HTR-8/SVneo (cell line): ENCODE data around the gene CDC27.
A peak's percentile ranks its signal among the peaks of the same experiment; 100 is the strongest.
"Not testable (repeated sequence)": the region's sequence is repeated elsewhere in the genome, so short reads cannot be mapped to it uniquely, and the experiment has no call there.

Experiments
- DNase-seq: peaks from one replicate; pipeline ENCODE4 v3.0.0; 2011; ENCODE audit warnings: low spot score, mixed read lengths; ENCODE audit not compliant: insufficient read length
- FAIRE-seq: peaks from 2 replicates; lab custom pipeline; 2011; peaks lifted over from hg19 to GRCh38; lab: Jason Lieb, UNC

CDC27 gene

DNA sequence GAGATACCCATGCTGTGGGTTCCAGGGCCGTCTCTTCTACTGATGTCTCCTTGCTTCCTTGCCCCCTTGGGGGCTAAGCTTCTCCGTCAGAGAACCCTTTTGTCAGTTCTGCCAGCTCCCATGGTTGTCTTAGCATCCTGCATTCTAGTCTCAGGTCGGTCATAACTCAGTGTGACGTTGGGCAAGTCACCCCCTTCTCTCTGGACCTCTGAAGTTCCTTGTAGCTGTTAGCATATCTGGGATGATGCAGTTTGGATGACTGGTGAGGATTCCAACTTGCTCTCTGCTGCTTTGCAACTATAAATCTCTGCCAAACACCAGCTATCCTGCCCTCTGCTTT lies 11.2 kb upstream of the CDC27 start:
- DNase-seq (no peak), FAIRE-seq (no peak)

DNA sequence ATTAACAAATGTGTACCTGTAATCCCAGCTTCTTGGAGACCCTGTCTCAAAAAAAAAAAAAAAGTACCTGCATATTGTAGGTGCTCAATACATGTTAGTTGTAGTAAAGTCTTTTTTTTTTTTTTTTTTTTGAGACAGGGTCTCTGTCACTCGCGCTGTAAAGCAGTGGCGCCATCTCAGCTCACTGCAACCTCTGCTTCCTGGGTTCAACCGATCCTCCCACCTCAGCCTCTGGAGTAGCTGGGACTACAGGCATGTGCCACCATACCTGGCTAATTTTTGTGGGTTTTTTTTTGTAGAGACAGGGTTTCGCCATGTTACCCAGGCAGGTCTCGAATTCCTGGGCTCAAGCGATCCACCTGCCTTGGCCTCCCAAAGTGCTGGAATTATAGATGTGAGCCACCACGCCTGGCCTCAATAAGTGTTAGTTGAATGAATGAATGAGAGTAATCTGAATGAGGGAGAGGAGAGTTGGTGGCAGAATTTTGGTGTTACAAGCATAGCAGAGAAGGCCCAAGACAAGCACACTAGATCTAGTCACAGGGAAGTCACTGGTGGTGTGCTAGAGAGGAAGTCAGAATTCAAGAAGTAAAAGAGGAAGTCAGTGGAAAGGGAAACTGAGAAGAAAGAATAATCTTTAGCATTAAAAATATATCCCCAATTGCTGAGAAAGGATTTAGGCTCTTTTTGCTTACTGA lies 10.7 kb upstream of the CDC27 start:
- DNase-seq: no peak

DNA sequence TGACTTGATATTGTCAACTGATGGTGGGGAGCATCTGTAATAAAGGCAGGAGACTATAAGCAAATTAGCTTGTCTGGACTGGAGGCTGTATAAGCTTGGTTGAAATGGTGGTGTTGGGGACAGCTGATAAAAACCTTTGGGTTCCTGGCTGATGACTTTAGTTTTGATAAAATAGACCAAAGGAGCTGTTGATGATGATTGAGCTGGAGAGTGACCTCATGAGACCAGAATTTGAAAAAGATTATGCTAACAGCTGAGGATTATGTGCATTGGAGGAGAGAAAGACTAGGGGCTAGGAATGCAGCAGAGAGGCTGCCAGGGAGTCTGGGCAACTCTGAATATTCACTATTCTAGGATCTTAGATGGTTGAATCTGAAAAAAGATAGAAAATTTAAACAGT lies 8.7 kb upstream of the CDC27 start:
- DNase-seq (no peak), FAIRE-seq (no peak)

More for the DNA sequence above, 10.7 kb upstream of the CDC27 start:
- no peak for FAIRE-seq

DNA sequence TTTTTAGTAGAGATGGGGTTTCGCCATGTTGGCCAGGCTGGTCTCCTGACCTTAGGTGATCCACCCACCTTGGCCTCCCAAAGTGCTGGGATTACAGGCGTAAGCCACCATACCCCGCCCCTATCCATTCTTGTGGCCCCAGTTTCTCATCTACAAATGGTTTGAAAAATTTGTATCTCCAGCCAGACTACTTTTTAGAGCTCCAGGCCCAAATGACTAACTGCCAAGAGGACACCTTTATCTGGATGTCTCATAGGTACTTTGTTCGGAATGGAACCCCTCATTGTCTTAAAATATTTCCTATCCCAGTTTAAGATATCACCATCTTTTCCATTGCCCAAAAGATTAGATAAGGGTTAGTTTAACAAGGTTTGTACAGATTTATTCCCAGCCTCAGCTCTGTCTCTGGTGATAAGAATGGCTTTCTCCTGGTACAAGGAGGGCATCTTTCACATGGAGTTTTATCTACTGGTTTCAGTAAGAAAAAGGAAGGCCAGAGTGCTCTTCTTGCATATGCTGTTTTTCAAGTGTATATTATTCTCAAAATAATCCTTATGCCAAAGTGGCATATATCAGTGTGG lies 4.9 kb upstream of the CDC27 start:
- DNase-seq (no peak), FAIRE-seq (no peak)

DNA sequence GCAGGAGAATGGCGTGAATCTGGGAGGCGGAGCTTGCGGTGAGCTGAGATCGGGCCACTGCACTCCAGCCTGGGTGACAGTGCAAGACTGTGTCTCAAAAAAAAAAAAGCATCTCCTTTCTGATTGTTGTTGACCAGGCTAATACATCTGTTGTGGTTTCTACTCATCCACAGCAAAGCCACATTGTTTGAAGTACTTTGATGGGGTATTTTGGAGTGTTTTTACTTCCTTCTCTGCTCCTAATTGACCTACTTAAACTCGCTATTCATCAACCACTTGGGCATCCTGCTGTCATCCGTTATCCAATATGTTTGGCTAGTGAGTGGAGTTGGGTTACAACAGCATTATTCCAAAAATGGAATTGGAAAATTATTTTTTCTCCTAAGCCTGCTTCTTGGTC lies 3.5 kb upstream of the CDC27 start:
- DNase-seq: no peak
- no peak for FAIRE-seq

DNA sequence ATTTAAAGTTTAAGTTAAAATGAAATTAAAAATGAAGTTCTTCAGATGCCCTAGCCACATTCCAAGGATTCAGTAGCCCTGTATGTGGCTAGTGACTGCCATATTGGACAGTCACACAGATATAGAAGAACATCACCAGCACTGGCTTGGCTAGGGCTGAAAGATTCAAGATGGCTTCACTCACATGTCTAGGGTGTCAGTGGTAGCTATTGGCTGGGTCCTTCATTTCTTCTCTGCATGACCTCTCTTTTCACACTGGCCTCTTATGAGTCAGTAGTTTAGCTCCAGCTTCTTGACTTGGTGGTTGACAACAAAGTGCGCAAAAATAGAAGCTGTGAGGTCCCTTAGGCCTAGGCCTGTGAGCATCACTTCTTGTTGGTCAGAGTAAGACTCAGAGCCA lies 1.7 kb upstream of the CDC27 start:
- DNase-seq (no peak), FAIRE-seq (no peak)

DNA sequence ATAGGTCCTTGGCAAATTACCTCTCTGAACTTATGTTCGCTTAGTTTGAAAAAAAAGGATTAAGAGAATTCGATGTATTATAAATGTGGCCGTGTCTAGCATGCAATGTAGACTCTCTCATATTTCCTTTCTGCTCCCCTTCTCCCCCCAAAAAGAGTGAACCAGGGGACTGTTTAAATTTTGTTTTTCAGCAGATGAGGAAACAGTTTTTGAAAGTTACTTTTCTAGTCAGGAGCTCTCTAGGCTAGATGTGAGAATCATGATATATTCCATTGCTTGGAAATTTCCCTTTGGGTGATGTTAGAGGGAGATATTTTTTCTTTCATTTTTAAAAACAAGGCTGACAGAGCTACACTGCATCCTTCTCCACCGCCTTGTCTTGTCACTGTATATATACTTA lies 1.1 kb upstream of the CDC27 start:
- DNase-seq: no peak
- FAIRE-seq: no peak

DNA sequence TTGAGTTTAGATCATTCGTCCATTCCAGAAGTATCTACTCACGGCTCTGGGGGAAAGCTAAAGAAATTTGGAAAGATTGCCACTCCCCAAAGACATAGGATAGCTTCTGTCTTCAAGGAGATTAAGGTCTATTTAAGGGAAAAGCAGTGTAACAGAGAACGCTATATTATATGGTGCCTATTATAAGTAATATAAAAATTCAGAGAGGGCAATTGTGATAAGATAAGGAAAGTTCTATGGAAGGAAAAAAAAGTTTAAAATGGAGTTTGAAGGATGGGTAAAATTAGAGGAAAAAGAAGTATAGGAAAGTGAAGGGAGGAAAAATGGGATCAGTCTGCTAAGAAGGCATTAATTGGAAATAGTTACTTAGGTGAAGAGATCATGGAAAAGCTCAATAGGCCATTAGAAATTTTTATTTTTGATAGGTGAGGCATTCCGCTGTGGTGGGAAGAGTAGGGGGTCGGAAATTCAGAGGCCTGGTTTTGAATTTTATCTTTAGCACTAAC lies 690 bp upstream of the CDC27 start:
- DNase-seq (no peak), FAIRE-seq (no peak)

DNA sequence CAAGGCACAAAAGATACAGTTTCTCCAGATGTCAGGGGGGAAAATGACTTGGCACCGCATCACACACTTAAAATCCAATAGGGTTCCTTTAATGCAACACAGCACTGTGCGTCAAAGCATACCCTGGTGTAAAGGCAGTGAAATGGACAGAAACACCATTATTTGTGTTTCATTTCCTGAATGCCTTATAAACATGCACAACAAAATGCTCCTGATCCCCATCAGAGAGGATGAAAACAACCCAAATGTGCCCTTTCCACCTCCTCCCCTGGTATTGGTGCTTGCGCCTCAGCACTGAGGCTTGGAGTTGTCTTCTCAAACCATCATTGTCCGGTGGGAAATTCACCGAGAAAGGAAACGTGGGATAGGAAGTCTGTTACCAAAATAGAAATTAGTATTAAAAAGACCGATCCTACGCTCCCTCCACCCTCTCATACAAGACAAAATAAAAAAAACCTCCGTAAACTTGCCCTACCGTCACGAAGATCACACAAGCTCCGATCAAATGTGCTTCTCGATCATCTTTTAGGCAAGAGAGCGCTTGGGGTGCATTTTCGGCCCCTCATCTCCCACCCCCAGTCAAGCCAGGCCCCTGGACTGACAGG lies 722 bp downstream of the CDC27 start:
- DNase-seq: no peak
- FAIRE-seq: no peak

DNA sequence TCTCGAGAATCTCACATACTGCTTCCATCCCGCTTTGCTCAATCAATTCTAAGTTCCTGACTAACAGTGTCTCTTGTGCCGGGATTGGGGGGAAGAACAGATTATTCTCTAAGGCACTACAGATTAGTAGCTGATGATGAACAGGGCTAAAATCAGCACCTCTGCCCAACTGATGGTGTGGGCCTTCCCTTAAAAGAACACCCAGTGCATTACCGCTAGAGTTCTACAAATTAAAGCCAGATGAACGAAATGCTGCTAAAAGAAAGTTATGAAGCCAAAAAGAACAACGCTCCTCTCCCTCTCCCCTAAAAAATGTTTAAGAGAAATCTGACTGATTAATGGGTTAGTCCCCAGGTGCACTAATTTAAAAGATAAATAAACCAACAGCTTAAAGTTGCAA lies 4.4 kb downstream of the CDC27 start:
- DNase-seq (no peak), FAIRE-seq (no peak)

DNA sequence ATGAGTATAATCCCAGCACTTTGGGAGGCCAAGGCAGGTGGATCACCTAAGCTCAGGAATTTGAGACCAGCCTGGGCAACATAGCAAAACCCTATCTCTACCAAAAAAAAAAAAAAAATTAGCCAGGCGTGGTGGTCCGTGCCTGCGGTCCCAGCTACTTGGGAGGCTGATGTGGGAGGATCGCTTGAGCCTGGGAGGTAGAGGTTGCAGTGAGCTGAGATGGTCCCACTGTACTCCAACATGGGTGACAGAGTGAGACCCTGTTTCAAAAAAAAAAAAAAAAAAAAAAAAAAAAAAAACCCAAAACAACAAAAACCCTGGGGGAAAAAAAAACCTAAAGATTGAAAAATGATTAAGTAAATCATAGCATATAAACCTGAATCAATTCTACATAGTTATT lies 8.1 kb downstream of the CDC27 start:
- DNase-seq, FAIRE-seq: not testable (repeated sequence)

DNA sequence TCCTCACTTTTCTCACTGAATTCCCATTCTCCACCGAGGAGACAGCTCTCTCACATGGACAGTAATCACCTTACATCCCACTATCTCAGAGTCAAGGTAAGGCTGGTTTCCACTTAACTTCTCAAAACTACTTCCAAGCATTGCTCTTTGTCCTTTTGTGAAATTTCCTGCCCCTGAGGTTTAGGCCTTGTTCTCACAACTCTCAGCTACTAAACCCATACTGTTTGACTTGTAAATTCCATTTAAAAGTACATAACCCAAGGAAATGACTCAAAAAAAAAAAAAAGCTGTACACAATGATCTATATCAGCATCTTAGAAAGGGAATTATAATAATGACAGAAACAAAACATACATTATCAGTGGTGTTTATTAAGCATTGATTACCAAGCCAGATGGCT lies 8.8 kb downstream of the CDC27 start:
- DNase-seq: no peak
- no peak for FAIRE-seq

DNA sequence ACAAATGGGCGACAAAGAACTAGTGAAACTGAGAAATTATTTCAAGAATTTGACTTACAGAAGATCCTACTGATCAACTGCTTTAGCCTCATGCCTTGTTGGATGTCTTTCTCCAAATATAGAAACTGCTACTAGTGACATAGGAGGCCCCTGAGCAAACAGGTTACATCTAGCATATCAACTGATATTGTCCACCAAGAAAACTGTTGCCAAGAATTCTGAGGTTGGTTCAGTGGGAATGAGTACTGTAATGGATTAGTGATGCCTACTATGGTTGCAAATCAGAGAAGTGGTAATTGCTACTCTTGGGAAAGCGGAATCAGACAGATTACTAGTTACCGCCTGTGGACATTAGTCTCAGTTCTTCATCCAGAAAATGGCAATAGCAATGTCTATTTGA lies 10.0 kb downstream of the CDC27 start:
- FAIRE-seq (no peak), DNase-seq (no peak)

DNA sequence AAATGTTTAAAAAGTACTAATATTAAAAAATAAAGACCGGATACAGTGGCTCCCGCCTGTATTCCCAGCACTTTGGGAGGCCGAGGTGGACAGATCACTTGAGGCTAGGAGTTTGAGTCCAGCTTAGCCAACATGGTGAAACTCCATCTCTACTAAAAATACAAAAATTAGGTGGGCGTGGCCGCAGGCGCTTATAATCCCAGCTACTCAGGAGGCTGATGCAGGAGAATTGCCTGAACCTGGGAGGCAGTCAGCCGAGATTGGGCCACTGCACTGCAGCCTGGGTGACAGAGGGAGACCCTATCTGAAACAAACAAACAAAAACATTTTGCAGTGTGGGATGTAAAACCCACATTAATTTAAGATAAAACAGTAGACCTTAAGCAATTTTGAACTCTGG lies 11.8 kb downstream of the CDC27 start:
- FAIRE-seq (no peak), DNase-seq (no peak)

DNA sequence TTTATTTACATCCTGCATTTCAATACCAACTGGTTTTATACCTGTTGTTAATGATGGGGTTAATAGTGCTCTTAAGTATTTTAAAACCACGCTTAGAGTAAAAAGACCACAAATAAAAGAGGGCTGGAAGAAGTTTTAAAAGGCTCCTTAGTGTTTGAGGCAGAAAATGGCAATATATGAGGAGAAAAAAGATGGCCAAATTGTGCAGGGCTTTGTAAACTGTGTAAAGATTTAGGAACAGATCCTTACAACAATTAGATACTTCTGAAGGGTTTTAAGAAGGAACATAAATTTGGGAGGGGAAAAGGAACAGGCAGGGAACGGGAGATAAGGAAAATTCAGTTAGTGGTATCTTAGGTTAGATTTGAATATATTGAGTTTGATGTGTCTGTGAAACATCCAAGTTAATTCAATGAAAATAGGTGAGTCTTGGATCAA lies 12.7 kb downstream of the CDC27 start:
- DNase-seq (no peak), FAIRE-seq (no peak)

DNA sequence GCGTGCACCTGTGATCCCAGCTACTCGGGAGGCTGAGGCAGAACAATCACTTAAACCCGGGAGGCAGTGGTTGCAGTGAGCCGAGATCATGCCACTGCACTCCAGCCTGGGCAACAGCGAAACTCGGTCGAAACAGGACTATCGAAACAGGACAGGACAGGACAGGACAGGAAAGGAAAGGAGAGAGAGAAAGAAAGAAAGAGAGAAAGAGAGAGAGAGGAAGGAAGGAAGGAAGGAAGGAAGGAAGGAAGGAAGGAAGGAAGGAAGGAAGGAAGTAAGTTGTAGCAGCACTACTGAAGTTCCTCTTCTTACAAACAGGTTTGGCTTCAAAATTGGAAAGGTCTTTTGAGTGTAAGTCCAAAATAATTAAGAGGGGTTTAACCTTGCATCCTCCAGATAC lies 14.3 kb downstream of the CDC27 start:
- not testable (repeated sequence) for DNase-seq, FAIRE-seq

DNA sequence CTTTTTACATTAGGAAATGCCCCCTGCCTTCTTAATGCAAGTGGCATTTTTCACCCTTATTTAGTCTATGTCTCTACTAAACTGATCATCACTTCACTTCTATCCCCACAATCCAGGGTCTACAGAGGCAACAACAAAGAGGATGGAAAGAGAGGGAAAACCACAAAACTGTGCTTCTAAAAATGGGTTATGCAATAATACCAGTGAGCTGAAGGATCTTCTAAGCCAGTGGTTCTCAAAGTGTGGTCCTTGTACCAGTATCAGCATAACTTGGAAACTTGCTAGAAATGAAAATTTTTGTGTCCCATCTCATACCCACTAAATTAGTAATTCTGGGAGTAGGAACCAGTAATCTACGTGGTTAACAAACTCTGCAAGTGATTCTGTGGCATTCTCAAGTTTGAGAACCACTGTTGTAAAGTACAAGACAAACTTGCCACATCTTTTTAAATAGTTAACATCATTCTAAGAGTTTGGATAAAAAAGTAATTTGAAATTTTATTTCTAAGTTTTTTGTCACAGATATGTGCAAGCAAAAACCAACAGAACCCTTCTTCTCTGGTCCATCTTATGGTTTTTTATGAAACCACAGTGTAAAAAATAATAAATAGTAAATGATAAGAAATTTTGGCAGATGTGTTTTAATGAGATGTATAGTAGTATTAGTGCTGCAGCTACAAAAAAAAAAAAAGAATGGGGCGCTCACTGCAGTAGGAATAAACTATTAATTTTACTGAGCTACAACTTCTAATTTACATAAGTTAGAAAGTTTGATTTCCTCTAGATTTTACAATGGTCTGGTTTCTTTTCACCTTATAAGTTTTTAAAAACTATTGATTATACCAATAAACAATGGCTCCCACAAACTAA lies 16.2 kb downstream of the CDC27 start:
- FAIRE-seq (no peak), DNase-seq (no peak)

DNA sequence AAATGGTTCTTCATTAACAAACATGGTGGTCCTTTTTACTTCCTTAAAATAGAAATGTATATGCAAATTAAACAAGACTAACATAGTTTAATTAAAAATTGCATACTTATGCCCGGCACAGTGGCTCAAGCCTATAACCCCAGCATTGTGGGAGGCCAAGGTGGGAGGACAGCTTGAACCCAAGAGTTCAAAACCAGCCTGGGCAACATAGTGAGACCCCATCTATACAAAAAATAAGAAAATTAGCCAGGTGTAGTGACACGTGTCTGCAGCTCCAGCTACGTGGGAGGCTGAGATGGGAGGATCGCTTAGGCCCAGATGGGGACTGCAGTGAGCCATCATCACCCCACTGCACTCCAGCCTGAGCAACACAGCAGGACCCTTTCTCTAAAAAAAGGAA lies 18.4 kb downstream of the CDC27 start:
- FAIRE-seq (no peak), DNase-seq (no peak)

DNA sequence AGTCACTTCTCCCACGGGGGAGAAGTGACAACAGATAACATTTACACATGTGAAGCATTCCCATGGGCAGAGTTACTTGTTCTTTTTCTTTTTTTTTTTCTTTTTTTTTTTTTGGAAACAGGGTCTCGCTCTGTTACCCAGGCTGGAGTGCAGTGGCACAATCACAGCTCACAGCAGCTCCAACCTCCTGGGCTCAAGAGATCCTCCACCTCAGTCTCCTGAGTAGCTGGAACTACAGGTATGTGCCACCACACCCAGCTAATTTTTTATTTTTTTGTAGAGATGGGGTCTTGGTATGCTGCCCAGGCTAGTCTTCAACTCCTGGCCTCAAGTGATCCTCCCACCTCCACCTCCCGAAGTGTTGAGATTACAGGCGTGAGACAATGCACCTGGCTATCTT lies 20.2 kb downstream of the CDC27 start:
- FAIRE-seq, DNase-seq: not testable (repeated sequence)

DNA sequence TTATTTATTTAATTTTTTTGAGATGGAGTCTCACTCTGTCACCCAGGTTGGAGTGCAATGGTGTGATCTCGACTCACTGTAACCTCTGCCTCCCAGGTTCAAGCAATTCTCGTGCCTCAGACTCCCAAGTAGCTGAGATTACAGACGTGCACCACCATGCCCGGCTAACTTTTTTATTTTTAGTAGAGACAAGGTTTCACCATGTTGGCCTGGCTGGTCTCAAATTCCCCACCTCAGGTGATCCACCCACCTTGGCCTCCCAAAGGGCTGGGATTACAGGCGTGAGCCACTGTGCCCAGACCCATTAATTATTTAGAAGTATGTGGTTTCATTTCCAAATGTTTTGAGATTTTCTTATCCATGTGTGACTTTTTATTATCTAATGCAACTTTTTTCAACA lies 22.2 kb downstream of the CDC27 start:
- not testable (repeated sequence) for DNase-seq, FAIRE-seq

DNA sequence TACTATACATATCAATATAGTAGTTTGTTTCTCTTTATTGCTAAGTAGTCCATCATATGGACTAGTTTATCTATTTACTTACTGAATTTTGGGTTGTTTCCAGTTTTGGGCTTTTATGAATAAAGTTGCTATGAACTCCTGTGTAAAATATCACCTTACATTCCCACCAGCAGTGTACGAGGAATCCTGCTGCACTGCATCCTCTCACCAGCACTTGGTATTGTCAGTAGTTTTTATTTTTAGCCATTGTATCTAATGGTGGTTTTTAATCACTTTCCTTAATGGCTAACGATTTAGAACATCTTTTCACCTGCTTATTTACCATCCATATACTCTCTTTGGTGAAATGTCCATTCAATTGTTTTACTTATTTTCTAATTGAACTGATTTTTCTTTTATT lies 24.0 kb downstream of the CDC27 start:
- no peak for DNase-seq
- peak; percentile 42 for FAIRE-seq
